Loucy (cell line): ENCODE measurements around the gene SNAPC4.

ENCODE experiments used
- EZH2phosphoT487 ChIP-seq: fragments of 200-600 bp; IDR thresholded peaks from 2 replicates; pipeline ENCODE4 v1.6.1; 2018; ENCODE audit warnings: antibody characterized with exemption, mild to moderate bottlenecking, moderate library complexity, borderline replicate concordance
- TF ChIP-seq, protein P1 (sequence below): fragments of 200-600 bp; sonication (generic); conservative IDR thresholded peaks from 2 replicates; pipeline ENCODE4 v1.5.1; 2014; ENCODE audit warnings: mild to moderate bottlenecking, antibody characterized with exemption, low read length

DNA sequence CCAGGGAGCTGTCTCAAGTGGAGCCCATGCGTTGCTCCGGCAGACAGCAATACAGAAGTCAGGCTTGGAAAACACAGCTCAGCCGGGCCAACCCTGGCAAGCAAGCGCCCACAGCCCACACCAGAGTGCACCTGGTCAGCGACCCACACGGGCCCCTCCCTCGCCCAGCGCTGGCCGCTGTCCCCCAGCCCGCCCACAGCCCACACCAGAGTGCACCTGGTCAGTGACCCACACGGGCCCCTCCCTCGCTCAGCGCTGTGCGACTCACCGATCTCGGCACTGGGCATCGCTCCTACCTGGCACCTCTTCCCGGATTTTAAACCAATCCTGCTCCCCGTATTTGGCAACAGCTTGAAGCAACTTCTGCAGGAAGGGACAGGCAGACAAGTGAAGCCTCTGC is 12.8 kb downstream of the SNAPC4 start:
- TF ChIP-seq, protein P1, sequence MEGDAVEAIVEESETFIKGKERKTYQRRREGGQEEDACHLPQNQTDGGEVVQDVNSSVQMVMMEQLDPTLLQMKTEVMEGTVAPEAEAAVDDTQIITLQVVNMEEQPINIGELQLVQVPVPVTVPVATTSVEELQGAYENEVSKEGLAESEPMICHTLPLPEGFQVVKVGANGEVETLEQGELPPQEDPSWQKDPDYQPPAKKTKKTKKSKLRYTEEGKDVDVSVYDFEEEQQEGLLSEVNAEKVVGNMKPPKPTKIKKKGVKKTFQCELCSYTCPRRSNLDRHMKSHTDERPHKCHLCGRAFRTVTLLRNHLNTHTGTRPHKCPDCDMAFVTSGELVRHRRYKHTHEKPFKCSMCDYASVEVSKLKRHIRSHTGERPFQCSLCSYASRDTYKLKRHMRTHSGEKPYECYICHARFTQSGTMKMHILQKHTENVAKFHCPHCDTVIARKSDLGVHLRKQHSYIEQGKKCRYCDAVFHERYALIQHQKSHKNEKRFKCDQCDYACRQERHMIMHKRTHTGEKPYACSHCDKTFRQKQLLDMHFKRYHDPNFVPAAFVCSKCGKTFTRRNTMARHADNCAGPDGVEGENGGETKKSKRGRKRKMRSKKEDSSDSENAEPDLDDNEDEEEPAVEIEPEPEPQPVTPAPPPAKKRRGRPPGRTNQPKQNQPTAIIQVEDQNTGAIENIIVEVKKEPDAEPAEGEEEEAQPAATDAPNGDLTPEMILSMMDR = no peak
- no peak for TF ChIP-seq EZH2phosphoT487
